Measurements from ENCODE around the gene PTPRK.

Gene PTPRK

DNA sequence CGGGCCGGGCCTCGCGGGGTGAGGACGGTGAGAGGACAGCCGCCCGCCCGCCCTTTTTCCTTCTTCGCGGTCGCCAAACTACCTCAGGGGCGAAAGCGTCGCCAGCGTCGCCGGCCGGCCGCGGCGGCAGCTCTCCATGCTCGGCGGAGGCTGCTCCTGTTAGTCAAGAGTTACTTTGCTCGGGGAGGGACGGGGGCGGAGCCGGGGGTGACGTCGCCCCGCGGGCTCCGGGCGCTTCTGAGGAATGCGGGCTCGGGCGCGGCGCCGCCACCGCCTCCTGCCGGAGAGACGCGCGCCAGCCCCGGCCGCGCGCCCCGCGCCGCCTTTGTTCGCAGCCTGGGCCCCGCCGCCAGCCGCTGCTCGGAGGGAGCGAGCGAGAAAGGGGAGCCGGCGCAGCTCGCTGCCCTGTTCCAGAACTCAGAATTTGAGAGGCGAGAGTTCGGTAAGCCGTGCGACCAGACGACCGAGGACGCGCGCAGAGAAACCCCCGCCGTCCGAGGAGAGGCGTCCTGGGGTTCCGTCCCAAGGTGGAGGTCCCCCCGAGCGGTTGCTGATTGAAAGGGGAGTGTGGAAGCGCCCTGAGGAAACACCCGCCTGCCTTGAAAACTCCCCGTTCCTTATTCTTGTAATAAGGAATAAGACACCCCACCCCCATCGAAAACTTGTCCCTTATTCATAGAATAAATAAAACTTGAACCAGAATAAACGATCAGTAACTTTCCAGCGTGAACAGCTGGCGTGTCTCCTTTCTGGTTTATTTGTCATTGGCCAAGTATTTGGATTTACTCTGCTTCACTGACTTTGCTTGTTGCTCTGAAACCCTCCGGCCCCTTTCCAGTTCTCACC lies at the start of gene PTPRK:
PTPRK (minus strand) TSS at position 164 of the 846 bp plus-strand sequence. CDS start 241 bp downstream, outside the sequence.
- DNase-seq: no peak

DNA sequence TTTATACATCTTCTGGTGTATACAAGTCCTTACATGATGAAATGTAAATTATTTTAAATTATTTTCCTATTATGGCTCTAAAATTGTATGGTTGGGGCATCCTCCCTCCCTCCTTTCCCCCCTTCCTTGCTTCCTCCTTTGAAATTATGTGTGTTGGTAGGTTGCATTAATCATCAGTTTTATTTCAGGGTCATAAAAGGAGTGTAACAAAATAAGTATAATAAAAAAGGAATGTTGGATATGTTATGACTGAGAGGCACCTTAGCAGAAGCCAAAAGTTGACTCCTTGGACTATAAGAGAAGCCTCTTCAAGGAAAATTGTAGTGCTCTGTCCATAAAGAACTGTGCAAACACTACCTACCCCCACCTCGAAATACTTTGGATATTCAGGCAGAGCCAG lies 46.6 kb upstream of the PTPRK start:
- DNase-seq: no peak

DNA sequence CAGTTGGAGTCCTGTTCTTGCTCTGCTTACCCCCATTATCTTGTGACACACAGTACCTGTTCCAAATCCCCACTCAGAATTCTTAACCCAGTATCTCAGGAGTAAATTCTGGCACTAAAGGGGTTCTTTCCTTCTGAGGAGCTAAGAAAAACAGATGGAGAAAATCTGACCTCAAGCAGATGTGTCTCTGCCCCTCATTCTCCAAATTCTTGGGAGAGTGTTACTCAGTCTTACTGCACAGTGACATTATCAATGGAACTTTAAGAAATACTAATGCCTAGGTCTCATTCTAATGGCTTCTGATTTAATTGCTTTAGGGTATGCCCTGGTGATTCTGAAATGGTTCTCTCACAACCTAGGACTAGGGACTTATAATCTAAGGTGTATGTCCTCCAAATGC lies 40.6 kb upstream of the PTPRK start:
- no peak for DNase-seq

DNA sequence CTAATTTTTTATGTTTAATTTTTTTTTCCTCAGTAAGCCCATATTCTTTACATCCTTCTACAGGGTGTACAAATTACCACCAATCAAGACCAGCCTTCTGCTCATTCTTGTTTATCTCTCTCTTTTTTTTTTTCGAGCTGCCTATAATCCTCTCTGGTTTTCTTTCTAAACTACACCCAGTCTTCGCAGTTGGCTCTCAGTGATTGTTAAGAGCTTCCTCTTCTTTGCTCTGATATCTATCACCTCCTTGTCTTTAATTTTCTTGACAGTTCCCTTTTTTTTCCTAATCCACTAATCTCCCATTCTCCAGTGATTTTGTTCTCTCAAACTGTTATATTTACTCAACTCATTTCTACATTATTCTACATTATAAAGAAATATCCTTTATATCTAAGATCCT lies 38.5 kb upstream of the PTPRK start:
- no peak for DNase-seq

DNA sequence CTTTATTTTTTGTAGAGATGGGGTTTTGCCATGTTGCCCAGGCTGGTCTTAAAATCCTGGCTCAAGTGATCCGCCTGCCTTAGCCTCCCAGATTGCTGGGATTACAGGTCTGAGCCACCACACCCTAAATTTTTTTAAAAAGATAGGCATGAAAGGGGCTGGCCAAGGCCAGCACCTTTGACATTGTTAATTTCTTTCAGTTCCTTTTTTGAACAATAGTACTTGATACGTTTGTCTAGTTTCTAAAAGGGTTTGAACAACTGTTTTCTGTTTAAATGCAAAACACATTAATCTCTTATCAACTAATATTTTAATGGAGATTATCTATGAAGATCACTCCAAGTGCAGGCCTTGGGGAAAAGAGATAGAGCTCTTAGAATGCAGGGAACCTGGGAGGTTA lies 37.6 kb upstream of the PTPRK start:
- DNase-seq: no peak

DNA sequence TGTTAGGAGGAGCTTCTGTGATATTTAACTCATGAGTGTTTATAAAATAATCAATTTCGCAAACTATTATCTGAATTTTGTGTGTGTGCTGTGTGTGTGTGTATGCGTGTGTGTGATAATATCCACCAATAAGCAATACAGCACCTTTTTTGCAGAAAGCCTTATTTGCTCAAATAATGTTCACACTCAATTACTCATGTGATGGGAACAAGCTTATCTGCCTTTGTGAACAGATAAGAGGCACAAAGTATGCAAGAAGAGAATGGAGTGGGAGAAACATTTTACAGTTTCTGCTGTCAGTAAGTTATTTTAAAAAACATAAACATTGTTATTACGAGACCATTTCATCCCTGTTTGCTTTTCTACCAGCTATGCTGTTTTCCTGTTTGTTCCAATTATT lies 36.7 kb upstream of the PTPRK start:
- DNase-seq: no peak

DNA sequence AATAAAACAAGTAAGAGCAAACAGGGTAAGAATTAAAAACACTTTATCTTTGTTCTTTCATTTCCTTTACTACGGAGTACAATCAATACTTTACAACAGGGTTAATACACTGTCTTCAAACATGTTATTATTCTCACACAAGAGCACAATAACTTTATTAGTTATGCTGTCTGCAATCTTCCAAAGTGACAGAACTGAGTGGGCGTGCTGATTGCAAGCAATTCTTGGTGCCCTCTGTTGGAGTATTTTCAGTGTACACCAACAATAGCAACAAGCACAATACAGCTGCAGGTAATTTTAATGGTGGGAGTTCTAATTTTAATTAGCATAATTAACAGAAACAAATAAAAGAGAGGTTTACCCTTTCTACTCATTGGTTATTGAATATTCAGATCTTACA lies 33.9 kb upstream of the PTPRK start:
- no peak for DNase-seq

DNA sequence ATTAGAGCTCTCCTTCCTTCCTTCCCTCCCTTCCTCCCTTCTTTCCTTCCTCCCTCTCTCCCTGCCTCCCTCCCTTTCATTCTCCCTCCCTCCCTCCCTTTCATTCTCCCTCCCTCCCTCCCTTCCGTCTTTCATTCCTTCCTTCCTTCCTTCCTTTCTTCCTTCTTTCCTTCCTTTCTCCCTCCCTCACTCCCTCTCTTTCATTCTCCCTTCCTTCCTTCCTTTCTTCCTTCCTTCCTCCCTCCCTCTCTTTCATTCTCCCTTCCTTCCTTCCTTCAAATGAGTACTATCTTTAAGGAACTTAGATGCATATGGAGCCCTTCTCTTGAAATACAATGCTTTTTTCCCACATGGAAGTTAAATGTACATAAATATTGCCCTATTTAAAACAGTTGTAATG lies 20.9 kb upstream of the PTPRK start:
- no peak for DNase-seq

DNA sequence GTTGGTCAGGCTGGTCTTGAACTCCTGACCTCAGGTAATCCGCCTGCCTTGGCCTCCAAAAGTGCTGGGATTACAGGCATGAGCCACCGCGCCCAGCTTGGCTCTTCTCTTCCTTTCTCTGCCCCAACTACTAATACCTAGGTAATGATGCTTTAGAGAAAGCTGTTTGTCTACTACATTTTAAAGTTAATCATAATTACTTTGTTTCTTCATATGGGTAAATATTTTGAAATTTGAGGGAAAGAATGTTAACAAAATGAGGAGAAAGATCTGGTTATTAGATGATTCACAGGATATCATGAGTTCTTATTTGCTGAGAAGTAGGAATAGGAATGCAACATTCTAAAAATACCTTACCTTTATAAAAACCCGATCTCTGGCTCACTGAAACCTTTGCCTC lies 18.4 kb upstream of the PTPRK start:
- DNase-seq: no peak

DNA sequence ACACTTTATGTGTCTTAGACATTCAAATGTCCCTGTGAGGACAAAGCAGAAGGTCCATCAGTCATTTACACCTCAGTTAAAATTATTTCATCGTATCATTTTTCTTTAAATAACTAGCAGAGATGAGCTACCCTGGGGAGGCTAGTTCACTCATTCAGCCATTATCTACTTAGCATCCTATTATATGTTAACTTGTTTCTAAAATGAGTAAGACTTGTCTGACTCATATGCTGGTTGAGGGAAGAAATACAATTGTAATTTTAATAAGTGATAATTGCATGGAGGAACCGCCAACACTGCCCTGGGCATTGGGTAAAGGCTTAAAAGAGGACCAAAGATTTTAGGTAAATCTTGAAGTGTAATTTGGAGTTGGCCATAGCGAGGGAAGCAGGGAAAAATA lies 12.4 kb upstream of the PTPRK start:
- no peak for DNase-seq

DNA sequence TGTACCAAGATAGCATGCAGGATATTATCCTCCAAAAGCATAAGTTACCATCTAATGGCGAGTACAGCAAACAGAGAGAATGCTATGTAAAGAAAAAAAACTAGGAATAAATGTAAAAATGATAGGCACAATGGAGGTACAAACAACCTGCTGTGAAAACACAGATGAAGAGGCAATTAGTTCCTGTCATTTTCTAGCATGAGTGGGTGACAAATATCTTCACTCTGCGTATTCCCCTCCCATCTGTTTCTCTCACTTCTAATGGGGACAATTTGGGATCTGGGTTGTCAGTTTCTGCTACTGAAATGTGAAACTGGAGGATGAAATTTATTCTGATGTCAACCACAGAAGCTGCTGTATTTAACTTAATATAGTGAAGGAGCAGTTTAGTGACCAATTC lies 11.7 kb upstream of the PTPRK start:
- no peak for DNase-seq

DNA sequence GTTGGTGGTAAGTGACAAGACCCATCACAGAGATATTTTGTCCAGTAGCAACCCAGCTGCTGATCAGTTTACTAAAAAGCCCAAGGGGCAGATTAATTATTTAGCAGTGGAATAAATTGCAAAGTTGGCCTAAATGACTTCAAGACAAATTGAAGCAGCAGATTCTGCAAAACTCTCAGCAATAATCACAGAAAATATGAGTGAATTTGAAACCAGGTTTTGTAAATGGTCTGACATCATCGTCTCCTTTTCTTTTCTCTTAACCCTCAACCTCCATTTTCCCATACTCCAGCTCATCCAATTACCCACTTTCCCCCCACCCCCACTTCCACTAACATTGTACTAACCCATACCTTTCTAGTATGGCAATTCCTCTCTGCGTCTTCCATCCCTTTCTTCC lies 11.3 kb upstream of the PTPRK start:
- DNase-seq: no peak

DNA sequence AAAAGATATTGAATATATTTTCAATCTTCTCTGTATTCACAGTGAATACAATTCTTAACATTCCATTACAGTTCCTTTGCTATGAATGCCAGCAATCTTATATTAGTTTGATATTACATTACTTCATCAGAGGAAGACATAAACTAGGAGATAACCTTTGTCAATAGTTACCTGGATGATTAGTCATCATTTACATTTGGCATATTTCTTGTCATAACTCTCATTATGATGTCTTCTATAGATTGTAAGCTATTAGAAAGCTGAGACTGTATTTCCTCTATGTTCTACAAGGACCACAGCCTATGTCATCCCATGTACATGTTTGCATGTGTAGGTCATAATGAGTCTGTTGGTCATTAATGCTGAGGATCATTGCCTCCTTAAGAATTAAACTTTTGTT lies 7.8 kb upstream of the PTPRK start:
- no peak for DNase-seq

DNA sequence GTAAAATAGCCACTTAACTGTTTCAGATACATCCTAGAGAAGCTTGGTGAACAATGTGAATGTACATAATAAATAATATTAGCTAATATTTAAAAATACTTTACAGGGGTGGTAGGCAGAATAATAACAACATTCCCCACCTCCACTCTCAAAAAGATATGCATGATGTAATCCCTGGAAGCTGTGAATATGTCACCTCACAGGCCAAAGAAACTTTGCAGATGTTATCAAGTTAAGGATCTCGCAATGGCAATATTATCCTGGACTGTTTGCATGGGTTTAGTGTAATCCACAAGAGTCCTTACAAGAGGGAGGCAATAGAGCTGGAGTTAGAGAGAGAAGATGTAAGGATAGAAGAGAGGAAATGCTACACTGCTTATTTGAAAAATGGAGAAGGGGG lies 7.0 kb upstream of the PTPRK start:
- DNase-seq: no peak

DNA sequence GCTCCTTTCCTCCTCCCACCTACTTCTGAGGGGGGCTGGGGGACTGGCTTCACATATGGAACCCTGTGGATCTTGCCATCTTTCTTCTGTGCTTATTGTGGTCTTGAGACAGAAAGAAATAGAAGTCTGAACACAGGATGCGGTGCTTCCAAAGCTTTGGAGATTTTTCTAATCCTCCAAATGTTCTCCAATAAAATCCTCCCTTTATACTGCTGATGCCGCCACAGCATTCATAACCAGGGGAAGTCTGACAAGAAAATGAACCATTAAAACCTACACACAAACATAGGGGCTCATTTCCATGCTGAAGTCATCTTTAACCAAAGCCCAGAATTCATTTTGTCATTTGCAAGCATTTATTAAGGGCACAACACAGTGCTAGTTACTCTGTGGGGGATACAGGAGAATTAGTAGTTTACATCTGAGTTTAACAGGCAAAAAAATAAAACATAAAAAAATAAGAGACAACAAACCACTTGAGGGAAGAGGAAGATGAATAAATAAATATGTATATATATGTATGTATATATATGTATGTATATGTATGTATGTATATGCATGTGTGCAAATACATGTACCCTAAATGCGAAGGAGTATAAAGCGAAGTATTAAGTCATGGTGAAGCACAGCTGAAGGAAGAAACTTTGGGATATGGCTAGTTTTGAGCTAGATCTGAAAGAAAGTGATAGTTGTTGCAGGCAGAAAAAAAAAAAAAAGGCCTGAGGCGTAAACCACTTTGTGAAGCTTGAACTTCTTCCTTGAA lies 5.9 kb upstream of the PTPRK start:
- DNase-seq: no peak

DNA sequence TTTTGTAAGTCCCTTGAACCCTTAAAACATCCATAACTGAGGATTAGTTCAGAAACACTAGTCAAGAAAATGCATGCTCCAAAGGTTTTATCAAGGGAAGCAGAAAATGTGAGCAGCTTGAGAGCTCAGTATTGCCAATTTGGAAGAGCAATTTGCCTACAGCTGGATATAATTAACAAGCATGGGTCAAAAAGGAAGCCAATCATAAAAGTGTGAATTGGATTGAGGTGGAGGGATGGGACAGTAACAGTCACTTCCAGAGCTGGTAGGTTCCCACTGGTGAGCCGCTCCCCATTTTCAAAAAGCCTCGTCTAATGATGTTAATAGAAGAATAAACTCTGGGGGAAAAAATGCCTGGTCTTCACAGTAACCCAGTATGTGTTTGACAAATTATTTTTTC lies 5.0 kb upstream of the PTPRK start:
- DNase-seq: no peak

DNA sequence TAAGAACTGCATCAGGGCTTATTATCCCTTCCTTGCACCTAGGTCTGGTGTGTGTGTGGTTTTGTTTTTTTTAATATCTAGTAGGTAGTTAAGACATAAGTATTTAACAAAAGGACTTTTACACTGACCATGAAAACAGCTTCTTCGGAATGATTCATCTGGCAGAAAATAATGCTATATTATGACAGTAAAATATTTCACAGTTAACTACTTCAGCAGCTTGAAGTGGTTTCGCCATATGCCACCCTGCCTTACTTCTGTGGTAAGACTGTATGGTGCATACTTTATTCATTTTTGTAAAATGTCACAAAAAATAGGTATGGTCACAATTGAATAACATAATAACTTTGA lies 858 bp upstream of the PTPRK start:
- no peak for DNase-seq

DNA sequence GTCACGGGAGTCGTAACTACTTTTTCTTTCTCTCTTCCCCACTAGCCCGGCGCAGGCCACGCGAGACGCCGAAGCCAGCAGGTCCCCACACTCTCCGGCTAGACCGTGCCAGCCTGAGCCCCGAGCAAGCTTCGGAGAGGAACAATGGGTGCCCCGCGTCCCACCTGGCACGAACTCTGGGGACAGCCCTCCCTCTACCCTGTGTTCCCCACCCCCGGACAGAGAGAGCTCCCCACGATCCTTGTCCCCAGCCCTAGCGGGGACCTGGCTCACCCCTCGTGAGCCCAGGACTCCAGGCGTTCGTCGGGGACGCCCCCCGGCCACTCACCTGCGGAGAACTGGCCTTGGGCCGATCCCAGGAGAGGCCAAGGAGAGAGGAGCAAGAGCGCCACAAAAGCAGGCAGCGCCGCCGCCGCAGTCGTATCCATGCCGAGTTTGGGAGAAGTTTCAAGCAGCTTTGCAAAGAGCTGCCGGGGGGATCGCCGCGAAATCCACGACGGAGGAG lies 416 bp downstream of the PTPRK start:
- DNase-seq: no peak

DNA sequence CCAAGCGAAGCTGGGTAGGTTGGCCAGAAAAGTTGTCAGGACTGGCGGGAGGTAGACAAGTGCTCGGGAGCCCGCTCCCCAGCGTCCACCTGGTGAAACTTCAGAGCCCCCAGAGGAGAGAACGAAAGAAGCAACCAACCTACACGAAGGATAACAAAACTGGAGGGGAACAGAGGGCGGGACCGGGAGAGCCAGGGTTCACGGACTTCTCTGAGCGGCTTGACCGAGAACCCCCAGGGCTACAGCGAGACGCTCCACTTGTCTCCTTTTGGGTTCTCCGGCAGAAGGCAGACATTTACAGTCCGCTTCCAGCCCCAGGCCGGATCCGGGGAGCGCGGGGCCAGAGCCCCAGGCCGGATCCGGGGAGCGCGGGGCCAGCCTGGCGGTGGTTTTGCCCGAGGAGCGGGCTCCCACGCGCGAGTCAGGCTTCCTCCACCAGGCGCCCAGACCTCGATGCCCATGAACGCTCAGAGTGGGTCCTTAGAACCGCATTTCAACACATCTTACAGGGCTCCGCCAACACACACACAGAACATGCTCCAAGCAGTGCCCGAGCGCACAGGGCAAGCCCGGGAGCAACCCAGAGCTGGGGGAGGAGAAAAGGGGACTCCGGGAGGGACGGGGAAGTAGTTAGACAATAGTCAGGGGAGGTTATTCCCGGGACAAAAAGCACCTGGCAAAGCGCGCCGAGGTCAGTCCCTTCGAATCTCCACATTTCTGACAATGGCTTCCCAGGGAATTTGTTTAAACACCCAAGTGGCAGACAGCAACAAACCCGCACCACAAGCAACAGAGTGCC lies 1.1 kb downstream of the PTPRK start:
- no peak for DNase-seq

DNA sequence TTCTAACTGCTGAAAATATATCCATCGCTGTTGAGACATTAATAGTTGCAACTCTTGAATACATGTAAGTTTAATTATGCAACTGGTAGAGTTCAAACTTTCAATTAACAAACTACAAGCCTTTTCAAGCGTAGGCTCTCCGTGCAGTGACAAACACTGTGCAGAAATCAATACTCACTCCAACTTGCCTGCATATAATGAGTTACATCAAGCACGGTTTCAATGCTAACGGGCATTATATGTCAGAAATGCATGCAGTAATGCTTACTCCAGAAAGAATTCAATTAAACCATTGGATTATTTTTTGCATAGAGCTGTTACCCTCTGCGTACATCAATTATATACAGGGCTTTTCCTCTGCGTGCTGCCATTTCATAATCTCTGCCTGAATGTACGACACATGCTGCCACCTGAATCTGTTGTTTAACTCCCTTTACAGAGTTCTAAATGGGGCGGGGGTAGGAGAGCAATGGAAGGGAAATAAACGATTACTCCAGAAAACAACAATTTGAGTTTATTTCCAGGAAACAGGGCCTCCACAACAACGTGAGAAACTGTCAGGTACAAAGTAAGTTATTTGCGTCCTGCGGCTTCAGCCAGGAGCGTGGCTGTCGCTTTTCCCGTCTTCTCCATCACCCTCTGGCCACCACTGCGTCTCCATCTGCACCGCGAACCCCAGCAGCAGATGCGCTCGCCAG lies 1.8 kb downstream of the PTPRK start:
- no peak for DNase-seq

DNA sequence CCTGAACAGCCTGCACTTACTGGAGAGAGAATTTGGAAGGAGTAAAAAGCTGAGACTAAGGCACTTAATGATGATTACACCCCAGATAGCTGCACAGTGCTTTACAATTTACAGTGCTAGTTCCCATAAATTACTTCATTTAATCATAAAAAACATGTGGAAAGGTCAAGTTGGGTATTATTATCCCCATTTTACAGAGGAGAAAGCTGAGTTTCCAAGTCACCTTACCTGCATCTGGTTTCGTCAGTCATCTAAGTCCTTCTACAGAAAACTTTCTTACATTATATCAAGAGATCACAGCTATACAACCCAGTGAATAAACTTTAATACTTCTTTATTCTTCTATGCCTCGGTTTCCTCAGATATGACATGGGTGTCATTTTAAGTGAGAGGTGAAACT lies 3.3 kb downstream of the PTPRK start:
- DNase-seq: no peak

DNA sequence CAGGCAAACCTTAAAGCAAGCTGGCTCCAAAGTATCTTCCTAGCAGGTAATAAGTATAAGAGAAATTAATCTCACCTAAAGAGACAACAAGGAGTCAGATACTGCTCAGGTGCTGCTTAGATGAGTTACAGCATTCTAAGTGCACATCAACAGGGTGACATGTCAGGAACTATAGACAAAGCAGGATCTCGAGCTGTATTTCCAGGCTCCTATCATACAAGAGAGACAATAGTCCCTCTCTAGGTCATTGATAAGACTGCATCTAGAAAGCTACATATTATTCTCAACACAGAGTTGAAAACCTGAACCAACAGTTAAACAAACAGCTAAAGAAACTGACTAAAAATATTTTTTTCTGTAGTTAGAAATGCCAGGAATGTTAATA lies 3.9 kb downstream of the PTPRK start:
- DNase-seq: no peak
